Stimulated activated CD4-positive, alpha-beta T cell treated with anti-CD3 and anti-CD28 coated beads, Interleukin-4, amount 100 ng/mL, for 1 hour (primary cell): ENCODE data around the gene GNAO1.
"Not testable (repeated sequence)": the region's sequence is repeated elsewhere in the genome, so short reads cannot be mapped to it uniquely, and the experiment has no call there.

ENCODE experiments used
- DNase-seq: peaks from one replicate; pipeline ENCODE4 v3.0.0-alpha.2; 2020

The GNAO1 gene

DNA sequence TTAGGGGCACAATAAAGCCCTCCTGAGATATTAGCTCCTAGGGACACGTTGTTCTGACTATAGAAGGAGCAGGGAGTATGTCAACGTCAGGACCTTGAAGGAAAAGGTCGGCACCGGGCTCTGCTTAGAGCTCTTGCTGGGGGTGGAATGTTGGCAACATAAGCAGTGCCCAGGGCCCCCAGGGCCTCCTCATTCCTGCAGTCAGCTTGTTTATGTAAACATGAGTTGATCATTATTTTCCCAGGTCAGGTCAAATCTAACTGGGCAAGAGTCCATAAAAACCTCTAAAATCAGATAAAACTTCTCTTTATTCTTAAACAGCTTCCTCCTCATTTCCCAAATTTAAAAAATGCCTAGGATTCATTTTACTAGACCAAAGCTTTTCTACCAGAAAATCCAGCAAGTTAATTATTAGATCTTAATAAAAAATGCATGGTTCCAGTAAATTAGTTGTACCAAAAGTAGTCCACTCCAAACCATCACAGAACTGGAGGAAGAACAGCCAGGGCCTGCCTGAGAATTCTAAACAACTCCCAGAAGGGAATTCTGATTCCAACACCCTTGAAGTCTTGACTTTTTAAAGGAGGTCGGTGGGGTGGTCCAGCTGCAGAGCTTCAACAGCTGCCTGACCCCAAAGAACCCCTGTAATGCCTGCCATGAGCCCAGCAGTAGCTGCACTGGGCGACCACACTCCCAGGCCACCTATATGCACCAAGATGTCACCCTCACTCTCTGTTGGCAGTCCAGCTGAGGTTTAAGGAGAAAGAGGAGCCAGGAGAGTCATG lies 179.8 kb downstream of the GNAO1 start:
- DNase-seq = no peak

DNA sequence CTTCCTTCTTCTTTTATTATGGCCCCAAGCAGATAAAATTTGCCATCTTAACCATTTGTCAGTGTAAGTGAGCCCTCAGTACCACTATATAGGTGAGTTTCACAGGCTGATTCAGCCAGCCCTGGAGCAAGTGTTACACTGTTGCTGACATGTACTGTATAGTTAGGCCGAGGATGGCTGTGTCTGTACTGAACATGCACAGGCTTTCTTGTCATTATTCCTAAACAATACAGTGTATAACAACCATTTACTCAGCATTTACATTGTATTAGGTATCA lies 180.3 kb downstream of the GNAO1 start:
- no peak for DNase-seq

- DNase-seq = no peak
Measured at GRCh38 chr16:56372013-56372634, 180.8 kb downstream of the GNAO1 start.

GRCh38 chr16:56373003-56373402 lies 181.7 kb downstream of the GNAO1 start:
- DNase-seq = no peak

DNA sequence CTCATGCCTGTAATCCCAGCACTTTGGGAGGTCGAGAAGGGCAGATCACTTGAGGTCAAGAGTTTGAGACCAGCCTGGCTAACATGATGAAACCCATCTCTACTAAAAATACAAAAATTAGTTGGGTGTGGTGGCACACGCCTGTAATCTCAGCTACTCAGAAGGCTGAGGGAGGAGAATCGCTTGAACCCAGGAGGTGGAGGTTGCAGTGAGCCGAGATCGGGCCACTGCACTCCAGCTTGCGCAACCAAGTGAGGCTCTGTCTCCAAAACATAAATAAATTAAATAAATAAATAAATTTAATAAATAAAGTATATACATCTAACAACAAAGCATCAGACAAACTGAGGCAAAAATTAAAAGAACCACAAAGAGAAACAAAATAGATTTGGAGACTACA lies 184.5 kb downstream of the GNAO1 start:
- not testable (repeated sequence) for DNase-seq

GRCh38 chr16:56379044-56379443 lies 187.8 kb downstream of the GNAO1 start:
- DNase-seq = not testable (repeated sequence)

GRCh38 chr16:56380778-56381485 lies 189.6 kb downstream of the GNAO1 start:
- DNase-seq = not testable (repeated sequence)

GRCh38 chr16:56382459-56382858 lies 191.2 kb downstream of the GNAO1 start:
- no peak for DNase-seq

DNA sequence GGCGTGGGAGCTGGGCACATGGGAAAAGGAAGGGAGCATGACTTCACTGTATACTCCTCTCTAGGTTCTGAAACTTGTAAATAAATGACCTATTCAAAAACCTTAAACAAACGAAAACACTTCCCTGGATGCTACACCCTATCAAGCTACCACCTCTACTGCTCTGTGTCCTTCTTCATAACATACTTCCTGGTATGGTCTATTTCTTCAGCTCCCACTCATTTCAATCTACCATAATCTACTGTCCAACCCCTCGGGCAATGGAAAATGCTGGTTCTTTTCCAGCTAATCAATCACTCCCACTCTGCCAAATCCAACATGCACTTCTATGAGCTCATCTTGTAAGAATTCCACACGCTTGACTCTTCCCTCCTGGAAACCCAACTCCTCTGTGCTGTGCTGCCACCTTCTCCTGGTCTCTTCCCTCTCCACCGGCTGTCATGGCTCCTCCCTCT lies 191.6 kb downstream of the GNAO1 start:
- no peak for DNase-seq

- no peak for DNase-seq
Measured at GRCh38 chr16:56384074-56384721, 192.9 kb downstream of the GNAO1 start.

DNA sequence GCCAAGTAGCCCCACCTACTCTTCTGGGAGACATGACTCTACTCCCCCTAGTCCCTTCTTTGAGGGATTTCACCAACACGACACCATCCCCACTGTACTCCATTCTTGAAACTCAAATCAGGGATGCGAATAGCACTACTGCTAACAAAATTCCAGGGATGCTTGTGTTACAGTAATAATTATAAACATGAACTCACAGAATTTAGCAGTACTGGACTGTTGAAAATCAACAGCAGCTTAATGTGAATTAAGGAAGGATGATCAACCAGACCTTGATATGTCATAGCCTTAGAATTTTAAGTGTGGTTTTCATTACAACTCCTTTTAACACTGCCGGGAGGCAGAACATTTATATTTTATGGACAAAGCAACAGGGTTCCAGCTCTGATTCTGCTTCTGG lies 196.1 kb downstream of the GNAO1 start:
- DNase-seq = no peak

GRCh38 chr16:56388209-56388608 lies 196.9 kb downstream of the GNAO1 start:
- DNase-seq = no peak

DNA sequence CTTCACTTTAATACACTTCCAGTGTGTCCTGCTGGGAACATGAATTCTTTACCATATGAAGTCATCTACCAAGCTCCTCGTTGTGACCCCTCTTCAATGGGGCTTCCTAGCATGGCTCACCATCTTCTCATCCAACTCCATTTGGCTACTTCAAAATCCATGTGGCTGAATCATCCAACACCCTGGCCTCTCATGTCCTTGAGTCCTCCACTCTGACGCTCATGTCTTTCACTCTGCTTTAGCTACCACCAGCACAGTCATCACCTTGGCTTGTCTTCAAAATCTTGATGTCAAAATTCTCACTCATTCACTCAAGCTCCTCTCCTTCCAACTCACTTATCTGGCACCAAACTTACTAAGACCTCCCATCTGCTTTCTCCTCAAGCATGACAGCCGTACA lies 198.3 kb downstream of the GNAO1 start:
- DNase-seq = no peak

DNA sequence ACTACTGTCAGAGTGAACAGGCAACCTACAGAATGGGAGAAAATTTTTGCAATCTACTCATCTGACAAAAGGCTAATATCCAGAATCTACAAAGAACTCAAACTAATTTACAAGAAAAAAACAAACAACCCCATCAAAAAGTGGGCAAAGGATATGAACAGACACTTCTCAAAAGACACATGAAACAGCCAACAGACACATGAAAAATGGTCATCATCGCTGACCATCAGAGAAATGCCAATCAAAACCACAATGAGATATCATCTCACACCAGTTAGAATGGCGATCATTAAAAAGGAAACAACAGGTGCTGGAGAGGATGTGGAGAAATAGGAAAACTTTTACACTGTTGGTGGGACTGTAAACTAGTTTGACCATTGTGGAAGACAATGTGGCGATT lies 205.4 kb downstream of the GNAO1 start:
- DNase-seq = not testable (repeated sequence)

DNA sequence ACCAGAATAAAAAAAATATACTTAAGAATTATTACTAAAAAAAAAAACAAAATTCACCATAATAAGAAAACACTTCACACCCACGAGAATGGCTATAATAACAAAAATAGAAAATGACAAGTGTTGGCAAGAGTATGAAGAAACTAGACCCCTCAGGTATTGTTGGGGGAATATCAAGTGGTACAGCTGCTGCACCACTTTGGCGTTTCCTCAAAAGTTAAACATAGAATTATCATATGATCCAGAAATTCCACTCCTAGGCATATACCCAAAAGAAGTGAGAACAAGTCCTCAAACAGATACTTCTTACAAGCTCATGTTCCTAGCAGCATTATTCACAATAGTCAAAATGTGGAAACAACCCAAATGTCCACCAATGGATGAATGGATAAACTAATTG lies 207.8 kb downstream of the GNAO1 start:
- no peak for DNase-seq

- DNase-seq = no peak
Measured at GRCh38 chr16:56399486-56399885, 208.2 kb downstream of the GNAO1 start.

GRCh38 chr16:56400458-56400857 lies 209.2 kb downstream of the GNAO1 start:
- no peak for DNase-seq

GRCh38 chr16:56401482-56401881 lies 210.2 kb downstream of the GNAO1 start:
- DNase-seq = no peak

DNA sequence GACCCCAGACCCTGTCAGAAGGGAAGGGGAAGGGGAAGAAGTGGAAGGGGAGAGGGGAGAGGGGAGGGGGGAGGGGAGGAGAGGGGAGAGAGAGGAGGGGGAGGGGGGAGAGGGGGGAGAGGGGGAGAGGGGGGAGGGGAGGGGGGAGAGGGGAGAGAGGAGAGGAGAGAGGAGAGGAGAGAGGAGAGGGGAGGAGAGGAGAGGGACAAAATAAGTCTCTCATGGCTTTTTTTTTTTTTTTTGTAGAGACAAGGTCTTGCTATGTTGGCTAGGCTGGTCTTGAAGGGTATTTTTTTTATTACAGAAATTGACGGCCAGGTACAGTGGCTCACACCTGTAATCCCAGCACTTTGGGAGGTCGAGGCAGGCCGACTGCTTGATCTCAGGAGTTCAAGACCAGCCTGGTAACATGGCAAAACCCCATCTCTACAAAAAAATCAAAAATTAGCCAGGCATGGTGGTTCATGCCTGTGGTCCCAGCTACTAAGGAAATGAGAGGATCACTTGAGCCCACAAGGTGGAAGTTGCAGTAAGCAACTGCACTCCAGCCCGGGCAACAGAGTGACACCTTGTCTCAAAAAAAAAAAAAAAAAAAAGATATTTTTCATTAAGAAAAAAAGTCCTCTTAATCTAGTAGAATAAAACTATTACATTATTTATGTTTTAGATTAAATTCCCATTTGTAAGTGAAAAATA lies 214.8 kb downstream of the GNAO1 start:
- no peak for DNase-seq
